Dedifferentiated amniotic fluid mesenchymal stem cell (primary cell): ENCODE data around the gene TRIM14.
"Not testable (repeated sequence)": the region's sequence is repeated elsewhere in the genome, so short reads cannot be mapped to it uniquely, and the experiment has no call there.

Source experiments
- DNase-seq: peaks from one replicate; pipeline ENCODE4 v3.0.0-alpha.2; 2016; ENCODE audit errors: extremely low spot score

The TRIM14 gene

GRCh38 chr9:98108531-98109031 lies 10.4 kb downstream of the TRIM14 start:
- no peak for DNase-seq

- DNase-seq = no peak
Measured at GRCh38 chr9:98107926-98108325, 11.1 kb downstream of the TRIM14 start.

GRCh38 chr9:98105006-98105405 lies 14.0 kb downstream of the TRIM14 start:
- no peak for DNase-seq

- DNase-seq = no peak
Measured at GRCh38 chr9:98104445-98104881, 14.6 kb downstream of the TRIM14 start.

- no peak for DNase-seq
Measured at GRCh38 chr9:98101868-98102273, 17.2 kb downstream of the TRIM14 start.

GRCh38 chr9:98101416-98101815 lies 17.6 kb downstream of the TRIM14 start:
- no peak for DNase-seq

- no peak for DNase-seq
Measured at GRCh38 chr9:98100456-98100855, 18.6 kb downstream of the TRIM14 start.

- DNase-seq = no peak
Measured at GRCh38 chr9:98099898-98100297, 19.1 kb downstream of the TRIM14 start.

- no peak for DNase-seq
Measured at GRCh38 chr9:98099346-98099745, 19.7 kb downstream of the TRIM14 start.

- no peak for DNase-seq
Measured at GRCh38 chr9:98097836-98098235, 21.2 kb downstream of the TRIM14 start.

- DNase-seq = no peak
Measured at GRCh38 chr9:98096091-98096490, 22.9 kb downstream of the TRIM14 start.

GRCh38 chr9:98095401-98095800 lies 23.6 kb downstream of the TRIM14 start:
- DNase-seq = no peak

- DNase-seq = no peak
Measured at GRCh38 chr9:98094851-98095250, 24.2 kb downstream of the TRIM14 start.

- DNase-seq = no peak
Measured at GRCh38 chr9:98094316-98094715, 24.7 kb downstream of the TRIM14 start.

- no peak for DNase-seq
Measured at GRCh38 chr9:98092613-98092931, 26.4 kb downstream of the TRIM14 start.

GRCh38 chr9:98091735-98092612 lies 27.0 kb downstream of the TRIM14 start:
- no peak for DNase-seq

- not testable (repeated sequence) for DNase-seq
Measured at GRCh38 chr9:98090674-98091073, 28.3 kb downstream of the TRIM14 start.

GRCh38 chr9:98087420-98088354 lies 31.3 kb downstream of the TRIM14 start:
- no peak for DNase-seq

- no peak for DNase-seq
Measured at GRCh38 chr9:98086461-98086860, 32.6 kb downstream of the TRIM14 start.

GRCh38 chr9:98085944-98086343 lies 33.1 kb downstream of the TRIM14 start:
- no peak for DNase-seq

GRCh38 chr9:98085058-98085457 lies 34.0 kb downstream of the TRIM14 start:
- DNase-seq = no peak

GRCh38 chr9:98084396-98084795 lies 34.6 kb downstream of the TRIM14 start:
- DNase-seq = no peak
